SH-SY5Y (cell line): ENCODE data around the gene COPS9.

ENCODE experiments used
- GATA2 ChIP-seq: IDR thresholded peaks from 2 replicates; pipeline ENCODE4 v1.6.1; 2011; ENCODE audit warnings: mild to moderate bottlenecking, low read depth, low read length
- GATA3 ChIP-seq: IDR thresholded peaks from 2 replicates; pipeline ENCODE4 v1.6.1; 2011; ENCODE audit warnings: low read depth, mild to moderate bottlenecking, low read length, moderate library complexity

GRCh38 chr2:240183875-240184590, 47.9 kb upstream of the COPS9 start:
- TF ChIP-seq GATA3 (no peak), GATA2 (no peak)
